ENCODE measurements around the gene MAGI1.
"Not testable (repeated sequence)": the region's sequence is repeated elsewhere in the genome, so short reads cannot be mapped to it uniquely, and the experiment has no call there.

The MAGI1 gene

DNA sequence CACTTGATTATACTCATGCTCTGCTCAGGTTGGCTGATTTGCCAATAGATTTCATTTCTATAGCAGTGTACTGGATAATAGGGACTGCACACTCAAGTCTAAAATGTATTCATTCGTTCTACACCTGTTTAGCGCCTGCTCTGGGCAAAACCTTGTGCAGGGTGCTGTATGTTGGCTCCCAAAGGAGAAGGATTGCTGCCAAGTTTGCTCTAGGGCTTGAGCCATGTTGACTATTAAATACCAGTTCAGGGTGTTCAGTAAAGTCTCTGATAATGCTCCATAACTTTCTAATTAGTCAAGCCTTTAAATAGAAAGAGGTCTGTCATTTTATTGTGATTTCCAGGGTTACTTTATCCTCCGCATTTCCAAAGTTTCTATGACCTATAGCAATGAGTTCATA is 470.2 kb downstream of the MAGI1 start:
- H3K4me1 ChIP-seq (ENCODE audit: low read depth, poor library complexity, severe bottlenecking): no peaks in the 10 kb centered on the region
- H3K4me3 ChIP-seq (IDR thresholded peaks at IDR 0.05; ENCODE audit: insufficient read depth, low read depth, low read length): no peak overlapping the region
- no peaks in the 10 kb centered on the region for H3K36me3 ChIP-seq (ENCODE audit: insufficient read depth)
- no peak for TF ChIP-seq CTCF (conservative IDR thresholded peaks at IDR 0.05; ENCODE audit: low read depth, low read length)
- H3K27ac ChIP-seq: no peak overlapping the region
- H4K20me1 ChIP-seq (ENCODE audit: insufficient read depth): no peaks in the 10 kb centered on the region
- no peaks in the 10 kb centered on the region for H3K79me2 ChIP-seq (ENCODE audit: insufficient read depth, low read depth)
- H3K27me3 ChIP-seq (ENCODE audit: insufficient read depth, low read depth): no peaks in the 10 kb centered on the region
- no peak overlapping the region for H3K9ac ChIP-seq
- H2AFZ ChIP-seq (ENCODE audit: low read depth): no peak overlapping the region
- H3K4me2 ChIP-seq: no peak overlapping the region

DNA sequence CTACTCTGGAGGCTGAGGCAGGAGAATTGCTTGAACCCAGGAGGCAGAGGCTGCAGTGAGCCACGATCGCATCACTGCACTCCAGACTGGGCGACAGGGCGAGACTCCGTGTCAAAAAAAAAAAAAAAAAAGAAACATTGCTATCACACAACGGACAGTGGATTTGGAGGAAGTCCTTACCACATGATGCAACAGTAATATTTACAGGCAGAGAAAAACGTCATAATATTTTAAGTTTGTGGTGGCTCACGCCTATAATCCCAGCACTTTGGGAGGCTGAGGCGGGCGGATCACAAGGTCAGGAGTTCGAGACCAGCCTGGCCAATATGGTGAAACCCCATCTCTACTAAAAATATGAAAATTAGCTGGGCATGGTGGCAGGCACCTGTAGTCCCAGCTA is 473.0 kb downstream of the MAGI1 start:
- not testable (repeated sequence) for H3K4me3 ChIP-seq (IDR thresholded peaks at IDR 0.05; ENCODE audit: insufficient read depth, low read depth, low read length); H3K79me2 ChIP-seq (ENCODE audit: insufficient read depth, low read depth)

DNA sequence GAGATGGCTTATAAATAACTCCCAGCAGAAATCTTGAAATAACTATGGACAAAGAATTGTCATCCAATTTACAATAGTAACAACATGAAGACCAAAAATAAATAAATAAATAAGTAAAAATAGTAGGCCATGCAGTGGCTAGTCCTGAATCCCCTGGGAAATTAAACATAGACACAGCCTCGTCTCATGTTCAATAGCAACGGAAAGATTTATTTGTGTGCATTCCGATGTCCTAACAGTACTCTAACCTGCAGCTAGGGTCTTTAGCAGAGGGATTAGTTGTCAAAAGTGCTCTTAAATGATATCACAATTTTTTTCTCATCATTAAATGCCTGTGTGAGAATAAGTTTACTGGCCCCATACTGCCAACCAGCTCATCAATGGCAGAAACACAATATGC is 474.2 kb downstream of the MAGI1 start:
- Histone ChIP-seq H3K79me2 (ENCODE audit: insufficient read depth, low read depth) (no peaks in the 10 kb centered on the region), H3K36me3 (ENCODE audit: insufficient read depth) (no peaks in the 10 kb centered on the region), H3K27me3 (ENCODE audit: insufficient read depth, low read depth) (no peaks in the 10 kb centered on the region), H4K20me1 (ENCODE audit: insufficient read depth) (no peaks in the 10 kb centered on the region), H3K9ac (no peak overlapping the region), H3K4me2 (no peak overlapping the region), H2AFZ (ENCODE audit: low read depth) (no peak overlapping the region), H3K4me1 (ENCODE audit: low read depth, poor library complexity, severe bottlenecking) (peaks cover 16% of the 10 kb centered on the region), H3K27ac (no peak overlapping the region), H3K4me3 (IDR thresholded peaks at IDR 0.05; ENCODE audit: insufficient read depth, low read depth, low read length) (no peak overlapping the region)
- no peak for TF ChIP-seq CTCF (conservative IDR thresholded peaks at IDR 0.05; ENCODE audit: low read depth, low read length)

More for the DNA sequence above, 473.0 kb downstream of the MAGI1 start:
- peaks cover 16% of the 10 kb centered on the region for H3K4me1 ChIP-seq (ENCODE audit: low read depth, poor library complexity, severe bottlenecking)
- H3K27me3 ChIP-seq (ENCODE audit: insufficient read depth, low read depth); H3K4me2 ChIP-seq; H3K27ac ChIP-seq; H3K9ac ChIP-seq; H3K36me3 ChIP-seq (ENCODE audit: insufficient read depth); H4K20me1 ChIP-seq (ENCODE audit: insufficient read depth); H2AFZ ChIP-seq (ENCODE audit: low read depth): not testable (repeated sequence)

- no peaks in the 10 kb centered on the region for H3K79me2 ChIP-seq (ENCODE audit: insufficient read depth, low read depth)
- no peak for TF ChIP-seq CTCF (conservative IDR thresholded peaks at IDR 0.05; ENCODE audit: low read depth, low read length)
- H3K4me1 ChIP-seq (ENCODE audit: low read depth, poor library complexity, severe bottlenecking): peaks cover 16% of the 10 kb centered on the region
- no peaks in the 10 kb centered on the region for H4K20me1 ChIP-seq (ENCODE audit: insufficient read depth)
- H3K27me3 ChIP-seq (ENCODE audit: insufficient read depth, low read depth): no peaks in the 10 kb centered on the region
- no peak overlapping the region for H3K27ac ChIP-seq
- H2AFZ ChIP-seq (ENCODE audit: low read depth): no peak overlapping the region
- no peak overlapping the region for H3K4me2 ChIP-seq
- H3K4me3 ChIP-seq (IDR thresholded peaks at IDR 0.05; ENCODE audit: insufficient read depth, low read depth, low read length): no peak overlapping the region
- H3K9ac ChIP-seq: no peak overlapping the region
- no peaks in the 10 kb centered on the region for H3K36me3 ChIP-seq (ENCODE audit: insufficient read depth)
Measured at GRCh38 chr3:65563861-65564260, 474.9 kb downstream of the MAGI1 start.

- Histone ChIP-seq H3K27ac (no peak overlapping the region), H3K4me3 (IDR thresholded peaks at IDR 0.05; ENCODE audit: insufficient read depth, low read depth, low read length) (no peak overlapping the region), H4K20me1 (ENCODE audit: insufficient read depth) (no peaks in the 10 kb centered on the region), H3K9ac (no peak overlapping the region), H3K79me2 (ENCODE audit: insufficient read depth, low read depth) (no peaks in the 10 kb centered on the region), H3K27me3 (ENCODE audit: insufficient read depth, low read depth) (no peaks in the 10 kb centered on the region), H2AFZ (ENCODE audit: low read depth) (no peak overlapping the region), H3K36me3 (ENCODE audit: insufficient read depth) (no peaks in the 10 kb centered on the region), H3K4me1 (ENCODE audit: low read depth, poor library complexity, severe bottlenecking) (peaks cover 16% of the 10 kb centered on the region), H3K4me2 (no peak overlapping the region)
- no peak for TF ChIP-seq CTCF (conservative IDR thresholded peaks at IDR 0.05; ENCODE audit: low read depth, low read length)
Measured at GRCh38 chr3:65562447-65562846, 476.3 kb downstream of the MAGI1 start.
